ENCODE measurements around the gene BCL2.

The BCL2 gene

DNA sequence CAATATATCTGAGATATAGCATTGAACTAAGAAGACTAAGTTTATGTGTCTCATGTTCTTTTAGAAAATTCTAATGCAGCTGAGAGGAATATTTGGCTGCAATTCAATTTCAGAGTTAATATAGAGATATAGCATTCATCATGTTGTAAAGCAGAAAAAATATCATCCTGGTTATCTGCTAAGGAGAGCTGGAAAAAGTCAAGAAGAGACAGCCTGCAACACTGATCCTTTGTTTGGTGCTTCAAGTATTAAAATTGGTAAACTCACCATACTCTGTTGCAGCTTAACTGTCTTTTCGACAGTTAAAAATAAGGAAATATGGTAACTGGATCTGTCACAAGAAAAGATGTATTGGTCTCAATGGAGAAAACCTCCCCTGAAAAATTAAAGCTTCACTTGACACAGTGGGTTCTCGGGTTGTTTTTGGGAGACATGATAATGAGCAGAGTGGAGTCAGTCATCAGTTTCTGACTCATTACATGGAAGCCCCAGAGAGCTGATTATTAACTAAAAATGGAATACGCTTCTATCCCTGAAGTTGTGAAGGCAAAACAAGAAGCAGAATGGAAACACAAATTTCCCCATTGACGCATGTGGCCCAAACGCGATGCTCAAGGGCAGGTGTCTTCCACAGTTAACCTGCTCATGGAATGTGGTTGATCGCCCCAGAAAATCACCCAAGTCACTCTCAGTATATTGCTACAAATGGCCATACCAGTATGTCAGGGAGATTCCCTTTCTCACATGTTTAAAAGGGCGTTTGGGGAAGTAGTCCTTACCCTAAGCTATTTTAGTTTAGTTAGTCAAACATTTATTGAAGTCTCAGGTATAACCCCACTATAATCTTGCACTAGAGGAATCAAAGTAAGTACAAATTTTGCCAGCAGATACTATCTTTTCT lies 8.2 kb downstream of the BCL2 start:
- DNase-seq (ENCODE audit: low read depth in 4 of 4, low spot score in 1 of 4) = no peak

GRCh38 chr18:63309422-63309821 lies 10.1 kb downstream of the BCL2 start:
- no peak for DNase-seq (ENCODE audit: low read depth in 4 of 4, low spot score in 1 of 4)

DNA sequence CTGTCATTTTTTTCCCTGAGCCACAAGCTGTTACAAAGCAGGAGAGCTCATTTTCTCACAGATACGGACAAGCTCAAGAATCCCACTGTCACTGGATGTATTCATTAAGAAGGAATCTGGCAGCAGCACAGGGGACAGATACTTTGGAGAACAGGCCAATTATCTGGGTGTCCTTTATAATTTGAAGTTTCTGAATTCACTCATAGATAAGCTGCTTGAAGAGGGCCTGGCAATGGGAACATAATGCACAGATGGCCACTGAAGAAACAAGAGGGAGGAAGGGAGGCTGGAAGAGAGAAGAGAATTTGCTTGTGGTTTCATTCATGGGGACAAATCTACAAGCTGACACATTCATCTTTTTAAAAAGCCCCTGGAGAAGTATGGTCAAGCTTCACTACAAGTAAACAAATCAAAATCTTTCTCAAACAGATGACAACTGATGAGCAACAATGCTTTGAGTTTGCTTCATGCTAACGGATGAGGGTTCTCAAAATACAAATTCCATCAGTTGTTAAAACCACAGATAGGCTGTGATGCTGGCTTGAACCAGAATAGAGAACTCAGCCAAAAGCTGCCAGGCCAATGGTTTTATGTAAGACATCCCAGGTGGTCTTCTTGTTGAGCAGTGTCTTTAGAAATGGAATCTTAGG lies 11.9 kb downstream of the BCL2 start:
- DNase-seq (ENCODE audit: low read depth in 4 of 4, low spot score in 1 of 4) = no peak

- no peak for DNase-seq (ENCODE audit: low read depth in 4 of 4, low spot score in 1 of 4)
Measured at GRCh38 chr18:63306819-63307550, 12.6 kb downstream of the BCL2 start.

GRCh38 chr18:63306249-63306648 lies 13.3 kb downstream of the BCL2 start:
- DNase-seq (ENCODE audit: low read depth in 4 of 4, low spot score in 1 of 4) = no peak

- DNase-seq (ENCODE audit: low read depth in 4 of 4, low spot score in 1 of 4) = no peak
Measured at GRCh38 chr18:63303547-63303946, 16.0 kb downstream of the BCL2 start.

DNA sequence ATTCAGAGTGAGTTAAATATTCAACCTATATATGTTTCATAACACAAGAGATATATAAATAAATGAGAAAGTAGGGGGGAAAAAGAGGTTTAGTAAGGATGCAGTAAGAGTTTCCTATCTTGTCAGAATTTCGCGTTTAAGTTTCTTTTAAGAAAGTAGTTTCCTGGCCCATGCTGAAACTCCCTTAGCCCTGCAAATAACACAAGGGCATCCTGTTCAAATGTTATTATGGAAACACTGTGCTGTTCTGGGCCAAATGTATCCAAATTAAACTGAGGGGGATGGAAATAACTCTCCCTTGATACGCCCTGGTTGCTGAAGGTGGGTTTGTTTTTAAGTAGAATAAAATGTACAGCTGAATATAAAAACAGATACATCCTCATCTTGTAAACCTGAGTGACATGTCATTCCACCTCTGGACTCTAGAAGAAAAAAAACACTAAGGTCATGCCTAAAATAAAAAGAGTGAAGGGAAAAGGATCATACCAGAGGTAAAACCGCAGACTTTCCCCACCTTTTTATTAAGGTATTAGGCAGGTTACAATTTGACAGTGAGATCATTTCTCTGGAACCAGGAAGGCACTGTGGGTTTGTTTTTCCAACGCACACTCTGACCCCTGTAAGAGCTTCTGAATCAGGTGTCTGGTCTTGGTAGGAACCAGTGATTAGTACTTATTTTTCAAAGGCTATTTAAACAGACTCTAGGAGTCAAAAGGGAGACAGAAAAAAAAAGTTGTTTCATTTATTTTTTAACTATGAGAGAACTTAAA lies 16.7 kb downstream of the BCL2 start:
- no peak for DNase-seq (ENCODE audit: low read depth in 4 of 4, low spot score in 1 of 4)

DNA sequence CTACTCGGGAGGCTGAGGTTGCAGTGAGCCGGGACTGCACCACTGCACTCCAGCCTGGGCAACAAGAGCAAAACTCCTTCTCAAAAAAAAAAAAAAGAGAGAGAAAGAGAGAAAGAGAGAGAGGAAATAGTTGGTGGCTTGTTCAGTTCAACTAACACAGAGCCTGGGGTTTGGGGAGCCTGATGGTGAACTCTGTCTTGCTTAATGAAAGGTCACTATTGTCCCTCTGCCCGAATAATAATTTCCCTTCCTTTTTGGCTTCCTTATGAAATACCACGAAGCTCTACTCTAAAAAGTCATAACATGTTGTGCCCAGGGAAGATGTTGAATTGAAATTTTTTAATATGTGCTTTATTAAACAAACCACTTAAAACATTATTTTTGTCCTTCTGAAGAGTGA lies 17.3 kb downstream of the BCL2 start:
- DNase-seq (ENCODE audit: low read depth in 4 of 4, low spot score in 1 of 4) = no peak

GRCh38 chr18:63301434-63301833 lies 18.1 kb downstream of the BCL2 start:
- no peak for DNase-seq (ENCODE audit: low read depth in 4 of 4, low spot score in 1 of 4)

- no peak for DNase-seq (ENCODE audit: low read depth in 4 of 4, low spot score in 1 of 4)
Measured at GRCh38 chr18:63299837-63300745, 19.5 kb downstream of the BCL2 start.

GRCh38 chr18:63298400-63299365 lies 20.9 kb downstream of the BCL2 start:
- no peak for DNase-seq (ENCODE audit: low read depth in 4 of 4, low spot score in 1 of 4)

GRCh38 chr18:63297687-63298399 lies 21.7 kb downstream of the BCL2 start:
- DNase-seq (ENCODE audit: low read depth in 4 of 4, low spot score in 1 of 4) = no peak

DNA sequence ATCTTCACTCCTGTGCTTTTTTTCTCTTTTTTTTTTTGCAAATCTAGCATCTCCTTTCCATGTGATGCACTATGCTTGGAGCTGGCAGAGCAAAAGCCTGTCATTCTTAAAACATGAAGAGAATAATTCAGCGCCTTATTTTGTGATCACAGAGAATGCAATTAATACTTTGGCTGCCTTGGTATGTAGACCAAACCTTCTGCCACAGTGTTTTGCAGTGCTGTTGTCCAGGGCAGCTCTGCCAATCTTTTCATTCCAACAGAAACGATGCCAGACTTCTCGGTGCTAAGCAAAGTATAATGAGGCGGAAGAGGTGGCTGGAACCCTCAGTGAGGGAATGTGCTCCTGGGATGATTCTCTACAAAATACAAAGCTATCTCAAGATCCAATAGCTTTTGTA lies 25.6 kb downstream of the BCL2 start:
- no peak for DNase-seq (ENCODE audit: low read depth in 4 of 4, low spot score in 1 of 4)

DNA sequence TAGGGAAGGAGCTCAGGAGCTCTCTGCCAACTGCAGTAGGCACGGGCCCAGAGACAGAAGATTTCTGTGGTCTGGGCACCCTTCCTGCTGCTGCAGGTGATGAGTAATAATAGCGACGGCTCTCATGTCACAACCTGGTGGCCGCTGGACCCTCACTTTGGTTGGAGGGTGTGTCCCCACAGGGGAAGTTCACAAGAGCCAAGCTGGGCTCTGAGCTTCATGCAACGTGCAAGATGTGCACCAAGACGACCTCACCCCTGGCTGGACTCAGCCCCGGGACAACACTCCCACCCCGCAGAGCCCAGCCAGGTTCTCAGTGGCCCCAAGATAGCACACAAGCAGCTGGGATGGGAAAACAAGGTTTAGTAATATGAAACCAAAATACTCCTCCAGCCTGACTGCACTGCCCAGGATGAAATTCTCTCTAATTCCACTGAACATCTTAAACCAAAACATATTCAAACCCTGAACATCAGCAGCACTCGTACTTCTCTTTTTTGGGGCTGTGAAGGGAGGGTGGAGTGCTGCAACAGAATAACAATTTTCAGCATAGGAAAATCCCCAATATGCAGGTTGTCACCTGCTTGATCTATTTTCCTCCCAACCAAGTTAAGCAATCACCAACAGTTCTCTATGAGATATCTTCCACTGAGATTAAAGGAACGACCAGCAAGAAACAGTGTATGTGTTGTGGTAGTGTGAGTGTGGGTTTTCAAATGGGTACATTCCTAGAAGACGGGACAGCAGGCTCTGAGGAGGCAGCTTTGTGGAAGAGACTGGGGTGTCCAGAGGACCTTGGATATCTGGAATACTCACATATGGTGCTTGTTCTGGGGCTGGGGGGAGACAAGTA lies 26.5 kb downstream of the BCL2 start:
- DNase-seq (ENCODE audit: low read depth in 4 of 4, low spot score in 1 of 4) = no peak

DNA sequence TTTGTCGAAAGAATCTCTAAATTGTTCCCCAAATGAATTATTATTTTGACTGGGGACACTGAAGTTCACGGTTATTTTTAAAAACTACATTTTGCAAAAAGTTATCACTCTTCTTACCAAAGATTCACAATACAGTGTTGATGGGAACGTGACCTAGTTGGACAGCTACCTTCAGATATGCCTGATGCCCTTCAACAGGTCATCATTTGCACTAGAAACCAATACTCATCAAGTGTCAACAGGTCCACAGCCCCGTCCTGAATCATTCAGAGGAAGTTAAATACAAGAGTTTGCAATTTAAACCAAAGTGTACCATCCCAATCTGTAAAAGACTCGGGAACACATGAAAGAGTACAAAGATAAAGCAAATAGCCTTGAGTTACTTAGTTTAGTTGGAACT lies 28.3 kb downstream of the BCL2 start:
- DNase-seq (ENCODE audit: low read depth in 4 of 4, low spot score in 1 of 4) = no peak

GRCh38 chr18:63290821-63291200 lies 28.8 kb downstream of the BCL2 start:
- no peak for DNase-seq (ENCODE audit: low read depth in 4 of 4, low spot score in 1 of 4)

GRCh38 chr18:63290166-63290820 lies 29.3 kb downstream of the BCL2 start:
- DNase-seq (ENCODE audit: low read depth in 4 of 4, low spot score in 1 of 4) = no peak

Data from stimulated activated CD4-positive, alpha-beta T cell treated with anti-CD3 and anti-CD28 coated beads, Interleukin-1b, Interleukin-23, amount 100 ng/mL, for 24 hours (primary cell).